Stimulated activated CD8-positive, alpha-beta memory T cell treated with anti-CD3 and anti-CD28 coated beads, Interleukin-7, amount 100 ng/mL, for 48 hours (primary cell): Measurements from ENCODE around the gene SPN.
"Not testable (repeated sequence)": the region's sequence is repeated elsewhere in the genome, so short reads cannot be mapped to it uniquely, and the experiment has no call there.

Experiments
- DNase-seq, 2 donors: peaks; one replicate each; pipeline ENCODE4 v3.0.0-alpha.2; 2020; ENCODE audit warnings: low read depth in 1 of 2; ENCODE audit errors: extremely low read depth in 1 of 2

SPN gene

DNA sequence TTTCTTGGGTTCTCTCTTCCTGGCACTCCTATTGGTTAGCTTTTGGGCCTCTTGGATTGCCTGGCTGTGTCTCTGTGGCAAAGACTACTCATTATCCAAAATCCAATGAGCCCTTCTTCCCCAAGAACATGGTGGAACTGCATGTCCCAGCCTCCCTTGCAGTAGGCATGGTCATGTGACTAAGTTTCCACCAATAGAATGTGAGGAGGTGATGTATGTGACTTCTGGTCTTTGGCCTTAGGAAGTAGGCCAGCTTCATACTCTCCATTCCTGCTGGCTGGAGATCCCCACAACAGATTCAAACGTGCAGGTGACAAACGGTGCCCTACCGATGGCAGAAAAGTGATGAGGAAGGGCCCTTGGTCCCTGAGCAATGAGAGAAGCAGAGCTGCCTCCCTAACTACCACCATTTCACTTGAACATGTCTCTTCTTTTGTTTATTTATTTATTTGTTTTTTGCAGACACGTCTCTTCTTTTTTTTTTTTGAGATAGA, 17.3 kb upstream of the SPN start:
- DNase-seq = no peak

GRCh38 chr16:29646947-29647346, 16.1 kb upstream of the SPN start:
- no peak for DNase-seq

DNA sequence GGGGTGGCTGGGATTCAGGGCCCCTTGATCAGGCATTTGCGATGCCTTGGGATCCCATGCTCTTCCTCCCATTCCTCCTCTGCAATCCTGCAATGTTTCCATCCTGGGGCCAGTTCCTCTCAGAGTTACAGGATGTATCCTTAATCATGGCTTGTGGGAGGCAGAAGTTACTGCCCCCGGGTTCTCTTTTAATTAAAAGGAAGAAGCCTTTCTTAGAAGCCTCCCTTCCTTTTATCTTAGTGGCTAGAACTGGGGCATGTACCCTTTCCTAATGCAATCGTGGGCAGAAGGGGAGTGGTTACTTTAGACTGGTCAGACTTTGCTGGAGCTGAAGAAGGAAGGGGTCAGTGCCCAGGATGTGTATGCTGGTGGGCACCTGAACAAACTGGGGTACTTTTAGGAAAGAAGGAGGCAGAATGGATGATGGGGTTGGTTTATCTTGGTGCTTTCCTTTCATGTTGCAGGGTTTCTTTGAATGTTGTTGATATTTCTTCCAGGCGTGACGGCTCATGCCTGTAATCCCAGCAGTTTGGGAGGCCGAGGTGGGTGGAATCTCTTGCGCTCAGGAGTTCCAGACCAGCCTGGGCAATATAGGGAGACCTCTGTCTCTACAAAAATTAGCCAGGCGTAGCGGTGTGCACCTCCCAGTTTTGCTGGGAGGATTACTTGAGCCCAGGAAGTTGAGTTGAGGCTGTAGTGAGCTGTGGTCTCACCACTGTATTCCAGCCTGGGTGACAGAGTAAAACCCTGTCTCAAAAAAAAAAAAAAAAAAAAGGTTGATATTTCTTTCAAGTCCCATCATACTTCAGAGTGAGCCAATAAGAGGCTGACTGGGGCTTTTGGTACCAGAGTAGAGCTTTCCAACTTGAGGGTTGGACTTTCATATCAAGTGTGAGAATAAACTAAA, 13.2 kb upstream of the SPN start:
- DNase-seq = no peak

DNA sequence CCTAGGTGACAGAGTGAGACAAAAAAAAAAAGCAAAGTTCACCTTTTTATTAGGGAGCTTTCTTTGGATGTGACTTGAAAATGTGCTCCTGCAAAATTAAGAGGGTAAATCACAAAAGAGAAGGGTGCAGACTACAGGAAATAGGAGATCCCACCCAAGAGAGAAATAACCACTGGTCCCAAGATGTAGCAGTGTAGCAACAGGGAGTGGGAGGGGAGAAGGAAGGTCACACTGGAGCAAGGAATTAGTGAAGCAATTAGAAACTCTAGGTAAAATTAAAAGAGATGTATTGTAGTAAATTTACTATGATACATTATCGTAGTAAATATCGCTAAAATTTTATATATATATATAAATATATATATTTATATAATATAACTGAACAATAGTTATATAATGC, 12.3 kb upstream of the SPN start:
- DNase-seq = no peak

DNA sequence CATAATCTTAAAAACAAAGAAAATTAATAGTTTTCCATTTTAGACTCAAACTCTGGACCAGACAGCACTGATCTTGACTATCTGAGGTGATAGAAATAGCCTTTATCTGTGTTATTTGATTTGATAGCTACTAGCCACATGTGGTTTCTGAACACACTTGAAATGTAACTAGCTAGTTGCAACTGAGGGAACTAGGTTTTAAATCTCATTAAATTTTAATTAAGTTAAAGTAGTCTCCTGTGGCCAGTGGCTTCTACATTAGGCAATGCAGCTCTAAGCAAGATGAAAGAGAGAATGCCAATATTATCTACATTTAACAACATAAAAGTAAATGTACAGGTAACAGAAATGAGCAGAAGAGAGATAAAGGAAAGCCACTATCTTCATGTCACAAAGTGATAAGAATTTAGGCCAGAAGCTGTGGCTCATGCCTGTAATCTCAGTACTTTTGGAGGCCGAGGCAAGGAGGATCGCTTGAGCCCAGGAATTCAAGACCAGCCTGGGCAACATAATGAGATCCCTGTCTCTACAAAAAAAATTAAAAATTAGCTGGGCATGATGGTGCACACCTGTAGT, 11.2 kb upstream of the SPN start:
- DNase-seq = no peak

GRCh38 chr16:29653471-29653870, 9.6 kb upstream of the SPN start:
- DNase-seq = no peak

DNA sequence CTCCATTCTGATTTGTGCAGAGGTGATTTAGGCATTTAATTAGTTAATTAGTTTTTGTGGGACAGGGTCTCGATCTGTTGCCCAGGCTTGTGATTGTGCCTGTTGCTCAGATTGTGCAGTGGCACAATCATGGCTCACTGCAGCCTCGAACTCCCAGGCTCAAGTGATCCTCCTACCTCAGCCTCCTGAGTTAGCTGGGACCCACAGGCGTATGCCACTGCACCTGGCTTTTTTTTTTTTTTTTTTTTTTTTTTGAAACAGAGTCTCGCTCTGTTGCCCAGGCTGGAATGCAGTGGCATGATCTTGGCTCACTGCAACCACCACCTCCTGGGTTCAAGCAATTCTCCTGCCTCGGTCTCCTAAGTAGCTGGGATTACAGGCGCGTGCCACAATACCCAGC, 9.2 kb upstream of the SPN start:
- not testable (repeated sequence) for DNase-seq

- DNase-seq = no peak
Measured at GRCh38 chr16:29656688-29657523, 6.1 kb upstream of the SPN start.

GRCh38 chr16:29658705-29659104, 4.3 kb upstream of the SPN start:
- no peak for DNase-seq

DNA sequence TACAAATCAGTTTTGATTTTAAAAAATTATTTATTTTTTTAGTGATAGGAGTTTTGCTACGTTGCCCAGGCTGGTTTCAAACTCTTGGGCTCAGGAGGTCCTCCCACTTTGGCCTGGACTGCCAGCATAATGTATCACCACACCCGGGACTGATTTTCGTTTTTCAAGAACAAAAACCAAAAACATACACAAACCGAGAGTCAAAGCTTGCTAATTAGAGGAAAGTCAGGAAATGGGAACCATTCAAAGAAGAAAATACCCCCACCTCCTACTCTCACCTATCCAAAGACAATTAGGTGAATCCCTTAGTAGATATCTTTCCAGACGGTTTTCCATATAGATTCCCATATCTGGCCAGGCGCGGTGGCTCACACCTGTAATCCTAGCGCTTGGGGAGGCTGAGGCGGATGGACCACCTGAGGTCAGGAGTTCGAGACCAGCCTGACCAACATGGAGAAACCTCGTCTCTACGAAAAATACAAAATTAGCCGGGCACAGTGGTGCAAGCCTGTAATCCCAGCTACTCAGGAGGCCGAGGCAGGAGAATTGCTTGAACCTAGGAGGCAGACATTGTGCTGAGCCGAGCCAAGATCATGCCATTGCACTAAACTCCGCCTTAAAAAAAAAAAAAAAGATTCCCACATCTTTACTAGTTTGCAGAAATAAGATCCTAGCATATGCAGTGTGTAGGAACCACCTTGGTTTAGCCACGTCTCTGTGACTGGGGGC, 883 bp upstream of the SPN start:
- no peak for DNase-seq

- DNase-seq = no peak
Measured at GRCh38 chr16:29662729-29663015, 375 bp upstream of the SPN start.

GRCh38 chr16:29663807-29664090, 702 bp downstream of the SPN start:
- no peak for DNase-seq

GRCh38 chr16:29664091-29664921, 1.3 kb downstream of the SPN start:
- DNase-seq = no peak

- DNase-seq = no peak
Measured at GRCh38 chr16:29665294-29666077, 2.4 kb downstream of the SPN start.

GRCh38 chr16:29667322-29667610, 4.2 kb downstream of the SPN start:
- DNase-seq = not testable (repeated sequence)

GRCh38 chr16:29667755-29668154, 4.7 kb downstream of the SPN start:
- DNase-seq = no peak

GRCh38 chr16:29668267-29668666, 5.2 kb downstream of the SPN start:
- DNase-seq = no peak

DNA sequence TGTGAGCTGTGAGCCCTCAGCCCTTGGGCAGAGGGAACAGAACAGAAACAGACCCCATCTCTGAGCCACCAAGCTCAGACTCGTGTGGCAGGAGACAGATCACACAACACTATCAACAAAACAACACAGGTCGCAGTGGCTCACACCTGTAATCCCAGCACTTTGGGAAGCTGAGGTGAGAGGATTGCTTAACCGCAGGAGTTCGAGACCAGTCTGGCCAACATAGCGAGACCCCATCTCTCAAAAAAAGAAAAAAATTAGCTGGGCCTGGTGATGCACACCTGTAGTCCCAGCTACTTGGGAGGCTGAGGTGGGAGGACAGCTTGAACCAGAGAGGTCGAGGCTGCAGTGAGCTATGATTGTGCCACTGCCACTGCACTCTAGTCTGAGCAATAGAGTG, 10.5 kb downstream of the SPN start:
- DNase-seq = no peak

DNA sequence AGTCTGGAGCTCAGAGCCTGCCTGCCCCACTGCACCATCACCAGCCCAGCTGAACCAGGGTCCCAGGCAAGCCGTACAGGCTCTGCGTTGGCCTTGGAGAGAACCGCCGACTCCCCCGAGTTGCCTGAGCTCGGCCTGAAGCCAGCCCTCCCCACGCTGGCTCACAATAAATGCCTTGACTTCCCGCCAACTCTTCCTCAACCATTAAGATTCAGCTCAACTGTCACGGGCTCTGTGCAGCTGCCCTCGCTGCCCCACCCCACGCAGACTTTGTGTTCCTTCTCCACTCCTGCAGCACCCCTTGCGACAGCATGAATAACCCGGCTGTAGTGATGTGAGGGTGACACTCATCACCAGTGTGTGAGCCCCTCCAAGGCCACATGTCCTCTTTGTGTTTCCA, 11.1 kb downstream of the SPN start:
- no peak for DNase-seq
